MCF 10A (cell line): ENCODE measurements around the gene REXO4. TPM values are rescaled to one million over a fixed set of nuclear protein-coding genes. Genes with fewer than 3 reads are reported as not detected.

Experiments
- BruUV-seq: library from RNA; stranded (reverse); fragments of 400-500 nt; replicated peaks from 2 replicates; lab custom pipeline; 2021; lab: Mats Ljungman, UMichigan
- CTCF ChIA-PET: fragments of 300-600 bp; sonication (Branson Sonifier 250); formaldehyde crosslinking; extraction: SDS; loops from one replicate; lab custom pipeline; 2021; ENCODE audit warnings: antibody characterized with exemption, inconsistent platforms; lab: Yijun Ruan, JAX
- POLR2A ChIA-PET: fragments of 300-600, 350-650 bp; sonication (Branson Sonifier 250); formaldehyde crosslinking; extraction: SDS; loops from one replicate; lab custom pipeline; 2020; ENCODE audit warnings: antibody characterized with exemption, inconsistent platforms; lab: Yijun Ruan, JAX
- DNase-seq: peaks from one replicate; pipeline ENCODE4 v3.0.0-alpha.2; 2018; ENCODE audit not compliant: unreplicated experiment
- H3K27ac Mint-ChIP-seq: one replicate; pipeline ENCODE4 v1.8.0; 2022; ENCODE audit warnings: mild to moderate bottlenecking, low read depth, mixed read lengths; ENCODE audit not compliant: unreplicated experiment
- H3K27me3 Mint-ChIP-seq: one replicate; pipeline ENCODE4 v1.8.0; 2022; ENCODE audit warnings: mixed read lengths; ENCODE audit not compliant: insufficient read depth, unreplicated experiment
- H3K36me3 Mint-ChIP-seq: one replicate; pipeline ENCODE4 v1.8.0; 2022; ENCODE audit warnings: mild to moderate bottlenecking, moderate library complexity, mixed read lengths; ENCODE audit not compliant: insufficient read depth, unreplicated experiment
- H3K4me1 Mint-ChIP-seq: one replicate; pipeline ENCODE4 v1.8.0; 2022; ENCODE audit warnings: mixed read lengths; ENCODE audit not compliant: insufficient read depth, unreplicated experiment
- H3K4me3 Mint-ChIP-seq: one replicate; pipeline ENCODE4 v1.8.0; 2022; ENCODE audit warnings: mild to moderate bottlenecking, moderate library complexity, mixed read lengths; ENCODE audit not compliant: unreplicated experiment
- H3K9me3 Mint-ChIP-seq: one replicate; pipeline ENCODE4 v1.8.0; 2022; ENCODE audit warnings: mixed read lengths; ENCODE audit not compliant: unreplicated experiment
- intact Hi-C: fragments of 100-400 bp; cut with micrococcal nuclease; formaldehyde crosslinking; loops from 2 replicates; pipeline ENCODE4 v1.14.1; 2022
- total RNA-seq: library from RNA; stranded (reverse); gene quantifications from 2 replicates; pipeline ENCODE4 v1.2.3, GENCODE V29; 2022
- TF ChIP-seq, protein P1 (sequence below): fragments of 200-600 bp; IDR thresholded peaks from one replicate; pipeline ENCODE4 v1.8.0; 2022; ENCODE audit warnings: antibody characterized with exemption, mild to moderate bottlenecking; ENCODE audit not compliant: unreplicated experiment

REXO4 gene
- total RNA-seq, 1 experiment from 2014 or later = 38.1 TPM

GRCh38 chr9:133400292-133400691 is 17.5 kb downstream of the REXO4 start:
- DNase-seq = no peak
- TF ChIP-seq, protein P1, sequence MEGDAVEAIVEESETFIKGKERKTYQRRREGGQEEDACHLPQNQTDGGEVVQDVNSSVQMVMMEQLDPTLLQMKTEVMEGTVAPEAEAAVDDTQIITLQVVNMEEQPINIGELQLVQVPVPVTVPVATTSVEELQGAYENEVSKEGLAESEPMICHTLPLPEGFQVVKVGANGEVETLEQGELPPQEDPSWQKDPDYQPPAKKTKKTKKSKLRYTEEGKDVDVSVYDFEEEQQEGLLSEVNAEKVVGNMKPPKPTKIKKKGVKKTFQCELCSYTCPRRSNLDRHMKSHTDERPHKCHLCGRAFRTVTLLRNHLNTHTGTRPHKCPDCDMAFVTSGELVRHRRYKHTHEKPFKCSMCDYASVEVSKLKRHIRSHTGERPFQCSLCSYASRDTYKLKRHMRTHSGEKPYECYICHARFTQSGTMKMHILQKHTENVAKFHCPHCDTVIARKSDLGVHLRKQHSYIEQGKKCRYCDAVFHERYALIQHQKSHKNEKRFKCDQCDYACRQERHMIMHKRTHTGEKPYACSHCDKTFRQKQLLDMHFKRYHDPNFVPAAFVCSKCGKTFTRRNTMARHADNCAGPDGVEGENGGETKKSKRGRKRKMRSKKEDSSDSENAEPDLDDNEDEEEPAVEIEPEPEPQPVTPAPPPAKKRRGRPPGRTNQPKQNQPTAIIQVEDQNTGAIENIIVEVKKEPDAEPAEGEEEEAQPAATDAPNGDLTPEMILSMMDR = no peak
- H3K27ac Mint-ChIP-seq = no peak overlapping the region
- ChIA-PET CTCF (no interaction called here), POLR2A (interaction anchor here (1.1 kb wide), 1 partner anchor 18 kb away, joined by 3 read pairs; no protein-coding TSS in a partner anchor)
- no TSS peak for BruUV-seq
- no peaks in the 10 kb centered on the region for H3K9me3 Mint-ChIP-seq
- H3K27me3 Mint-ChIP-seq = peaks cover 25% of the 10 kb centered on the region
- peaks cover 21% of the 10 kb centered on the region for H3K36me3 Mint-ChIP-seq
- H3K4me3 Mint-ChIP-seq = no peak overlapping the region
- no peaks in the 10 kb centered on the region for H3K4me1 Mint-ChIP-seq
- intact Hi-C loops = no loop called here

DNA sequence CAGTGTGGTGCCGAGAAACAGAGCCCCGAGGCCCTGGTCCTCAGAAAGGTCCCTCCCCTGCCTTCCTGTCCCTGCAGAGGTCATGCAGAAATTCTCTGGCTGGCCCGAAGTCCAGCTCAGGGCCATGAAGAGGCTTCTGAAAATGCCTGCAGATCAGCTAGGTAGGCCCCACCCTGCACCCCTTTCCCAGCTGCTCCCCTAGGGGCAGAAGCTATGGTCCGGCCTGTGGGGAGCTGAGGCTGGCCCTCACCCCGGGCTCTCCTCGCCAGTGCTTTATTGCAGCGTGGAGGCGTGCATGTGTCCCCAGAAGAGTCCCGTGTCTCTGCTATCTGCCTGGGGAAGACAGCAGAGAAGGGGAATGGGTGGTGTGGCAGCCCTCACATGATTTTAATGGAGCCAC is 19.9 kb downstream of the REXO4 start:
- TF ChIP-seq, protein P1 = no peak
- CTCF ChIA-PET = no interaction called here
- POLR2A ChIA-PET = interaction anchor here (0.6 kb wide), 1 partner anchor 30 kb away, joined by 3 read pairs; no protein-coding TSS in a partner anchor
- intact Hi-C loops = no loop called here
- H3K4me1 Mint-ChIP-seq = no peaks in the 10 kb centered on the region
- peaks cover 36% of the 10 kb centered on the region for H3K27me3 Mint-ChIP-seq
- no peak for DNase-seq
- BruUV-seq = no TSS peak
- H3K27ac Mint-ChIP-seq = no peak overlapping the region
- no peaks in the 10 kb centered on the region for H3K9me3 Mint-ChIP-seq
- H3K4me3 Mint-ChIP-seq = no peak overlapping the region
- peaks cover 9% of the 10 kb centered on the region for H3K36me3 Mint-ChIP-seq

GRCh38 chr9:133397370-133397769 is 20.4 kb downstream of the REXO4 start:
- CTCF ChIA-PET = interaction anchor here (0.5 to 0.7 kb wide), 4 partner anchors 81 to 462 kb away, joined by 3 to 5 read pairs (median 3); no protein-coding TSS in a partner anchor
- Mint-ChIP-seq H3K27me3 (peaks cover 36% of the 10 kb centered on the region), H3K4me1 (no peaks in the 10 kb centered on the region)

DNA sequence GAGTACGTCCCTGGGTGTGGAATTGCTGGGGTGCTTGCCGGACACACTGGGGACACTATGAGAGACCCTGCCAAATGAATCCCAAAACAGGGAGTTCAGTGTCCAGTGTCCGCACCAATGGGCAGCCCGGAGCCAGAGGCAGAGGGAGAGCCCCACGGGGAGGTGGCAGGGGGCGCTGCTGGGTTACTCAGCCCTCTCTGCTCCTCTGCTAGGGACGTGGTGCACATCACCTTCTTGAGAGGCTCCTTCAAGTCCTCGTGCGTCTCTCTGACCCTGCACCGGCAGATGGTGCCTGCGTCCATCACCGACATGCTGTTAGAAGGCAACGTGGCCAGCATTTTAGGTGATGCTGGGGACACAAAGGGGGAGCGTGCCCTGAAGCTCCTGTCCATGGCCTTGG is 20.9 kb downstream of the REXO4 start:
- Mint-ChIP-seq H3K4me1 (no peaks in the 10 kb centered on the region), H3K27me3 (peaks cover 36% of the 10 kb centered on the region), H3K9me3 (no peaks in the 10 kb centered on the region), H3K27ac (no peak overlapping the region), H3K4me3 (no peak overlapping the region), H3K36me3 (peaks cover 2% of the 10 kb centered on the region)
- no TSS peak for BruUV-seq
- TF ChIP-seq, protein P1 = peak; percentile 12
- ChIA-PET CTCF (interaction anchor here (0.5 to 0.7 kb wide), 4 partner anchors 81 to 462 kb away, joined by 3 to 5 read pairs (median 3); no protein-coding TSS in a partner anchor), POLR2A (no interaction called here)
- intact Hi-C loops = no loop called here
- DNase-seq = no peak

More at GRCh38 chr9:133397370-133397769, 20.4 kb downstream of the REXO4 start:
- intact Hi-C loops = no loop called here
- DNase-seq = no peak
- no peak overlapping the region for H3K4me3 Mint-ChIP-seq
- H3K36me3 Mint-ChIP-seq = peaks cover 6% of the 10 kb centered on the region
- POLR2A ChIA-PET = no interaction called here
- no peak overlapping the region for H3K27ac Mint-ChIP-seq
- BruUV-seq = no TSS peak
- H3K9me3 Mint-ChIP-seq = no peaks in the 10 kb centered on the region
- TF ChIP-seq, protein P1 = no peak
